ENCODE results near the gene ATP2B3. TPM values are rescaled to one million over a fixed set of nuclear protein-coding genes. Genes with fewer than 3 reads are reported as not detected.

ATP2B3 gene
- total and polyA plus RNA-seq, 9 of the 15 experiments (the other 6 are each of a cell fraction or from before 2014, with no cell fraction given): 0.04 TPM; not detected in 8

DNA sequence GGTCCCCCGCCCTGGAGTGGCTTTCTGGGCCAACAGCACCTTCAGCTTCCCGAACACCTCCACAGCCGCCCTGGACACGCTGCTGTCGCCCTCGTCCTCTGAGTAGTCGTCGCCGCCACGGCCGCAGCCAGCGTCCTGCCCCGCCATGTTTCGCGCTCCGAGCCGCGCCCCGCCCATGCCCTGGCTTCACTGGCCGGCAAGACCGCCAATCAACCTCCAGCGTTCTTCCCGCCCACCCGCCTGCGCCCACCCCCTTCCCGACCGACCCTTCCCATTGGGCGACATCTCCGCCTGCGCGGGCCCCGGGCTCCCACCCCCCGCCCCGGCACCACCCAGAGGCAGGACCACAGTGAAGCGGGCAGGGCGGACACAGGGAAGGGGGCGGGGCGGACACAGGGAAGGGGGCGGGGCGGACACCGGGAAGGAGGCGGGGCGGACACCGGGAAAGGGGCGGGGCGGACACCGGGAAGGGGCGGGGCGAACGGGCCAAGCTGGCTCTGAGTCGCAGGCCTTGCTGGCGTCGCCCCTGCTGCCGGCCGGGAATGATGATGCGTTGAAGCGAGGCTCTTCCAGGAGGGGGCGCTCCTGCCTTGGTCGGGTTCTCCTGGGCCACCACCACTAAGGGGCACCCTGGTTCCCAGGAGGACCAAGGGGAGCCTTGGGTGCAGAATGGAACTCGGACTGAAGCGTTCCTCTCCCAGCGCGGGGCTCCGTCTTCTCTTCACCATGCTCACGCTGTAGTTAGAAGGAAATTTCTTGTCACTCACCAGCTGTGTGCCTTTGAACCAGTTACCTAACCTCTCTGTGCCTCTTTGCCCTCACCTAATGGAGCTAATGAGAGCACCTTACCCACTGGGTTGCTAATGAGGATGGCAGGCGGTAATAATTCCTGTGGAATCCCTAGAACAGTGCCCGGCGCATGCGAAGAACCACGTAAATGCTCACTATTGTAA lies 46.8 kb upstream of the ATP2B3 start, which contains the start of gene HAUS7 (continued):
- TF ChIP-seq CBX2 (IDR thresholded peaks at IDR 0.05; ENCODE audit: insufficient read depth, low read length, poor library complexity, severe bottlenecking) (no peak), SAFB2 (IDR thresholded peaks at IDR 0.05; ENCODE audit: borderline replicate concordance, low read depth, low read length, severe bottlenecking) (no peak), REST (IDR thresholded peaks at IDR 0.05; ENCODE audit: borderline replicate concordance) (peak; percentile 66; the same call in 1 of the 2 replicates), REST (CRISPR knock-in tag; IDR thresholded peaks at IDR 0.05; ENCODE audit: low read depth) (no peak), ZNF384 (IDR thresholded peaks at IDR 0.05; ENCODE audit: low read depth, low read length) (no peak), MTF1 (CRISPR knock-in tag; IDR thresholded peaks at IDR 0.05; ENCODE audit: borderline replicate concordance) (no peak), NFE2 (IDR thresholded peaks at IDR 0.05; ENCODE audit: low read depth) (no peak)
- TF ChIP-seq, protein P1, sequence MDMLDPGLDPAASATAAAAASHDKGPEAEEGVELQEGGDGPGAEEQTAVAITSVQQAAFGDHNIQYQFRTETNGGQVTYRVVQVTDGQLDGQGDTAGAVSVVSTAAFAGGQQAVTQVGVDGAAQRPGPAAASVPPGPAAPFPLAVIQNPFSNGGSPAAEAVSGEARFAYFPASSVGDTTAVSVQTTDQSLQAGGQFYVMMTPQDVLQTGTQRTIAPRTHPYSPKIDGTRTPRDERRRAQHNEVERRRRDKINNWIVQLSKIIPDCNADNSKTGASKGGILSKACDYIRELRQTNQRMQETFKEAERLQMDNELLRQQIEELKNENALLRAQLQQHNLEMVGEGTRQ (CRISPR knock-in tag; IDR thresholded peaks at IDR 0.05): no peak

Data from K562 (cell line).